ENCODE results near the gene GPR35.

The GPR35 gene

GRCh38 chr2:240620149-240620731 lies 5.0 kb upstream of the GPR35 start:
- Histone ChIP-seq H3K36me3 (replicated peaks; ENCODE audit: low read depth, low read length) (no peaks in the 10 kb centered on the region), H3K27me3 (ENCODE audit: low read depth, low read length) (no peaks in the 10 kb centered on the region), H3K27ac (ENCODE audit: low read length) (peak overlapping the region; percentile 58), H3K4me3 (ENCODE audit: low read length) (peak overlapping the region; percentile 81), H3K4me1 (ENCODE audit: low read length) (peaks cover 41% of the 10 kb centered on the region), H4K20me1 (ENCODE audit: insufficient read depth, low read length) (no peaks in the 10 kb centered on the region), H3K9me3 (ENCODE audit: insufficient read depth, low read length) (no peaks in the 10 kb centered on the region), H3K9ac (ENCODE audit: low read length) (peak overlapping the region; percentile 79), H3K79me2 (ENCODE audit: low read length) (no peaks in the 10 kb centered on the region), H3K4me2 (ENCODE audit: low read length) (peak overlapping the region; percentile 90), H2AFZ (ENCODE audit: low read depth, low read length) (no peak overlapping the region)
- TF ChIP-seq CTCF (IDR thresholded peaks at IDR 0.05; ENCODE audit: low read depth, low read length) (no peak), EZH2phosphoT487 (IDR thresholded peaks at IDR 0.05; ENCODE audit: low read depth) (no peak)

DNA sequence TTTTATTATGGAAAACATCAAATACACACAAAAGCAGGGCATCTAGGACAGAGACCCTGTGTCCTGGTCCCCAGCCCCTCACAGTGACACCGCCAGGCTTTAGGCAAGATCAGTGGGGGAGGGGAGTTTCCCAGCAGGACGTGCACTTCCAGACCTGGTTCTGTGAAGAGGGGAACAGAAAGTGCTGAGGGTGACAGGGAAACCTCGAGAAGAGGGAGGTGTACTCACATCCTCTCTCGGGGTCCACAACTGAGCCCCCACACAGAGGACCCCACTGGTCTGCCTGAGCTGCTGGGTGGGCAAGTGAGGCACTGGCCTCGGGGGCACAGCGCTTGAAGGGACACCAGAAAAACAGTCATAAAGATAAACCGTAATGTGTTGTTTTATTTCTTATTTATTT lies 4.4 kb upstream of the GPR35 start:
- no peaks in the 10 kb centered on the region for H3K27me3 ChIP-seq (ENCODE audit: low read depth, low read length)
- no peaks in the 10 kb centered on the region for H3K79me2 ChIP-seq (ENCODE audit: low read length)
- TF ChIP-seq CTCF (IDR thresholded peaks at IDR 0.05; ENCODE audit: low read depth, low read length): no peak
- TF ChIP-seq EZH2phosphoT487 (IDR thresholded peaks at IDR 0.05; ENCODE audit: low read depth): no peak
- no peak overlapping the region for H2AFZ ChIP-seq (ENCODE audit: low read depth, low read length)
- no peaks in the 10 kb centered on the region for H3K36me3 ChIP-seq (replicated peaks; ENCODE audit: low read depth, low read length)
- no peak overlapping the region for H3K27ac ChIP-seq (ENCODE audit: low read length)
- H3K4me3 ChIP-seq (ENCODE audit: low read length): peak overlapping the region; percentile 81
- H3K4me2 ChIP-seq (ENCODE audit: low read length): peak overlapping the region; percentile 90
- peak overlapping the region; percentile 79; the same call in 1 of the 2 replicates for H3K9ac ChIP-seq (ENCODE audit: low read length)
- H3K4me1 ChIP-seq (ENCODE audit: low read length): peaks cover 45% of the 10 kb centered on the region
- no peaks in the 10 kb centered on the region for H3K9me3 ChIP-seq (ENCODE audit: insufficient read depth, low read length)
- H4K20me1 ChIP-seq (ENCODE audit: insufficient read depth, low read length): no peaks in the 10 kb centered on the region

- Histone ChIP-seq H3K79me2 (ENCODE audit: low read length) (no peaks in the 10 kb centered on the region), H4K20me1 (ENCODE audit: insufficient read depth, low read length) (no peaks in the 10 kb centered on the region), H3K4me2 (ENCODE audit: low read length) (no peak overlapping the region), H3K27ac (ENCODE audit: low read length) (no peak overlapping the region), H3K36me3 (replicated peaks; ENCODE audit: low read depth, low read length) (no peaks in the 10 kb centered on the region), H3K9me3 (ENCODE audit: insufficient read depth, low read length) (no peaks in the 10 kb centered on the region), H2AFZ (ENCODE audit: low read depth, low read length) (no peak overlapping the region), H3K27me3 (ENCODE audit: low read depth, low read length) (no peaks in the 10 kb centered on the region), H3K4me1 (ENCODE audit: low read length) (peaks cover 51% of the 10 kb centered on the region), H3K4me3 (ENCODE audit: low read length) (no peak overlapping the region), H3K9ac (ENCODE audit: low read length) (no peak overlapping the region)
- no peak for TF ChIP-seq EZH2phosphoT487 (IDR thresholded peaks at IDR 0.05; ENCODE audit: low read depth)
- TF ChIP-seq CTCF (IDR thresholded peaks at IDR 0.05; ENCODE audit: low read depth, low read length): no peak
Measured at GRCh38 chr2:240622060-240622411, 3.2 kb upstream of the GPR35 start.

DNA sequence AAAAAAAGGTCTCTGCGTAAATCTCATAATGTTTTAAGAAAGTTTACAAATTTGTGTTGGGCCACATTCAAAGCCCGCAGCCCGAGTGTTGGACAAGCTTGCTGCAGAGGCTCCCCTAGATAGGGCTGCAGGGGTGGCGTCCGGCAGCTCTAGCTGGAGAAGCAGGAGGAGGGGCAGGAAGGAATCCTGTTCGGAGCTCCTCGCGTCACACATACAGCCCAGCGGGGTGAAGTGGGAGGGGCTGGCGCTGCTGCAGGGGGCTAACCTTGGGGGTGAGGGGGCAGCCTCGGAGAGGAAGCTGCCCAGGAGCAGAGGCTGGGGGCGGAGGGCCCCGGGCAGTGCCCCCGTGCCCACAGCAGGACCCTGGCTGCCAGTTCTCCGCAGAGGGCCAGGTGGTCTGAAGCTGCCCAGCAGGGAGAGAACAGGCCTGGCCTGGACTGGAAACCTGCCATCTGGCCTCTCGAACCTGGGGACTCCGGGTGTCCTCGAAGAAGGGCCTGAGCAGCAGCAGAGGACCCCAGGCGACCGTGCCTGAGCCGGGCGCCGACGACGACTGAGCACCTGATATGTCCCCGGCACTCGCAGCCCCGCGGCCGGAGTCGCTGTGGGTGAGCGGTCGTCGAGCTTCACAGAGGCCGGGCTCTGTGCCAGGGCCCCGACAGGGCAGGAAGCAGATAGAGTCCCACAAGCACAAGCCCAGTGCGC lies 2.6 kb upstream of the GPR35 start:
- Histone ChIP-seq H3K9ac (ENCODE audit: low read length) (no peak overlapping the region), H3K27ac (ENCODE audit: low read length) (no peak overlapping the region), H2AFZ (ENCODE audit: low read depth, low read length) (no peak overlapping the region), H3K27me3 (ENCODE audit: low read depth, low read length) (no peaks in the 10 kb centered on the region), H3K79me2 (ENCODE audit: low read length) (no peaks in the 10 kb centered on the region), H3K4me1 (ENCODE audit: low read length) (peaks cover 53% of the 10 kb centered on the region), H3K4me3 (ENCODE audit: low read length) (no peak overlapping the region), H3K4me2 (ENCODE audit: low read length) (no peak overlapping the region), H3K9me3 (ENCODE audit: insufficient read depth, low read length) (no peaks in the 10 kb centered on the region), H4K20me1 (ENCODE audit: insufficient read depth, low read length) (no peaks in the 10 kb centered on the region), H3K36me3 (replicated peaks; ENCODE audit: low read depth, low read length) (no peaks in the 10 kb centered on the region)
- TF ChIP-seq CTCF (IDR thresholded peaks at IDR 0.05; ENCODE audit: low read depth, low read length): no peak
- no peak for TF ChIP-seq EZH2phosphoT487 (IDR thresholded peaks at IDR 0.05; ENCODE audit: low read depth)

All from OCI-LY3 (cell line).